Chondrocyte (in vitro differentiated cells): ENCODE measurements around the gene RRP1. TPM values are rescaled to one million over a fixed set of nuclear protein-coding genes. Genes with fewer than 3 reads are reported as not detected.

Experiments
- DNase-seq: peaks from one replicate; pipeline ENCODE4 v3.0.0; 2021; ENCODE audit warnings: mixed read lengths, low spot score
- H3K27ac Mint-ChIP-seq: one replicate; pipeline ENCODE4 v1.8.0; 2021; ENCODE audit warnings: mild to moderate bottlenecking, moderate library complexity, mixed read lengths; ENCODE audit not compliant: unreplicated experiment
- H3K27me3 Mint-ChIP-seq: 2 replicates; pipeline ENCODE4 v1.8.0; 2021; ENCODE audit warnings: low read depth, mixed read lengths
- H3K36me3 Mint-ChIP-seq: 2 replicates; pipeline ENCODE4 v1.8.0; 2021; ENCODE audit warnings: low read depth, mixed read lengths
- H3K4me1 Mint-ChIP-seq: 2 replicates; pipeline ENCODE4 v1.8.0; 2021; ENCODE audit warnings: low read depth, mild to moderate bottlenecking, mixed read lengths
- H3K4me3 Mint-ChIP-seq: one replicate; pipeline ENCODE4 v1.8.0; 2021; ENCODE audit warnings: mild to moderate bottlenecking, moderate library complexity, mixed read lengths; ENCODE audit not compliant: unreplicated experiment
- H3K9me3 Mint-ChIP-seq: 2 replicates; pipeline ENCODE4 v1.8.0; 2021; ENCODE audit warnings: low read depth, mixed read lengths
- CTCF ChIP-seq: fragments of 200-600 bp; sonication (generic); IDR thresholded peaks from 2 replicates; pipeline ENCODE4 v1.5.0; 2021; ENCODE audit warnings: antibody characterized with exemption, mild to moderate bottlenecking, moderate library complexity
- total RNA-seq: library from RNA; stranded (reverse); gene quantifications from 3 replicates; pipeline ENCODE4 v1.2.1, GENCODE V29; 2021

Gene RRP1
- total RNA-seq, 1 donor from 2014 or later = 19.2 TPM

DNA sequence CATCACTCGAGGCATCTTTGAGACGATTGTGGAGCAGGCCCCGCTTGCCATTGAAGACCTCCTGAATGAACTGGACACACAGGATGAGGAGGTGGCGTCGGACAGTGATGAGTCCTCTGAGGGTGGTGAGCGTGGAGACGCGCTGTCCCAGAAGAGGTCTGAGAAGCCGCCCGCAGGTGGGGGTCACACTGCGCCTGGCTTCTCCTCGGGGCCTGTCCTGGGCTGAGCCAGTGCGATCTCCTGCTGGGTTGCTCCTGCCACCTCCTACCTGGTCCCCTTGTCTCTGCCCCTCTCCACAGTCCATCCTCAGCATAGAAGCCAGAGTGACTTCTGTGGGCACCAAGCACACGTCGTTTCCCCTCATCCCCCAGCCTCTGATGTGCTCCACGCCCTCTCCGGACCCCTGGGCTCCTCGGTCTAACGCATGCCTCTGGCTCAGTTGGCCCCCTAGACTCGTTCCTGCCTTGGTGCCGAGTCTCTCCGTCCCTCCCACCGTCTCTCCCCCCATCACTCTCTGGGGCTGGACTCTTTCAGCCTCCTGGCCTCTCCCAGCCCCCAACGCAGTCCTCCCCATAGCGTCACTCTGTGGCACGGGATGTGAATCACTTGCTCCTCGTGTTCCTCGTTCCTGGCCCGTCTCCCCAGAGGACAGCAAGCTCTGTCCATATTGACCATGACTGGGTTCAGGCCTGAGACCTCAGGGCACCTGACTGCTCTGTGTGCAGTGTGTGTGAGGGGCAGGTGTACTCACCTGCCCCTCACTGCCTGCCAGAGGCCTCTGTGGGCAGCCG is 8.7 kb downstream of the RRP1 start:
- Mint-ChIP-seq H3K36me3 (peaks cover 31% of the 10 kb centered on the region), H3K4me3 (no peak overlapping the region)

GRCh38 chr21:43799301-43799840 is 10.0 kb downstream of the RRP1 start:
- DNase-seq = no peak
- H3K9me3 Mint-ChIP-seq = no peaks in the 10 kb centered on the region
- no peak for TF ChIP-seq CTCF
- H3K27me3 Mint-ChIP-seq = no peaks in the 10 kb centered on the region
- no peak overlapping the region for H3K4me3 Mint-ChIP-seq
- H3K4me1 Mint-ChIP-seq = no peaks in the 10 kb centered on the region
- H3K36me3 Mint-ChIP-seq = peaks cover 33% of the 10 kb centered on the region
- no peak overlapping the region for H3K27ac Mint-ChIP-seq

More for the DNA sequence above, 8.7 kb downstream of the RRP1 start:
- H3K9me3 Mint-ChIP-seq = no peaks in the 10 kb centered on the region
- no peak overlapping the region for H3K27ac Mint-ChIP-seq
- no peak for TF ChIP-seq CTCF
- no peaks in the 10 kb centered on the region for H3K4me1 Mint-ChIP-seq
- no peak for DNase-seq
- H3K27me3 Mint-ChIP-seq = no peaks in the 10 kb centered on the region

- Mint-ChIP-seq H3K9me3 (no peaks in the 10 kb centered on the region), H3K36me3 (peaks cover 29% of the 10 kb centered on the region), H3K4me1 (no peaks in the 10 kb centered on the region), H3K27me3 (no peaks in the 10 kb centered on the region), H3K4me3 (no peak overlapping the region), H3K27ac (no peak overlapping the region)
- TF ChIP-seq CTCF = no peak
- no peak for DNase-seq
These were observed 10.7 kb downstream of the RRP1 start for GRCh38 chr21:43800124-43800523.

GRCh38 chr21:43800566-43800965 is 11.2 kb downstream of the RRP1 start:
- H3K27ac Mint-ChIP-seq = no peak overlapping the region
- H3K4me1 Mint-ChIP-seq = no peaks in the 10 kb centered on the region
- DNase-seq = peak; percentile 89
- H3K4me3 Mint-ChIP-seq = no peak overlapping the region
- no peak for TF ChIP-seq CTCF
- H3K36me3 Mint-ChIP-seq = peaks cover 29% of the 10 kb centered on the region
- H3K9me3 Mint-ChIP-seq = no peaks in the 10 kb centered on the region
- no peaks in the 10 kb centered on the region for H3K27me3 Mint-ChIP-seq

- Mint-ChIP-seq H3K4me1 (no peaks in the 10 kb centered on the region), H3K9me3 (no peaks in the 10 kb centered on the region), H3K27me3 (no peaks in the 10 kb centered on the region), H3K4me3 (no peak overlapping the region), H3K36me3 (peaks cover 29% of the 10 kb centered on the region), H3K27ac (no peak overlapping the region)
- no peak for TF ChIP-seq CTCF
- no peak for DNase-seq
These were observed 11.8 kb downstream of the RRP1 start for GRCh38 chr21:43801006-43801783.
